H1 (cell line): ENCODE data around the gene UVRAG. TPM values are rescaled to one million over a fixed set of nuclear protein-coding genes. Genes with fewer than 3 reads are reported as not detected.

ENCODE experiments used
- CTCF ChIA-PET: fragments of 300-600 bp; sonication (Branson Sonifier 250); formaldehyde crosslinking; loops from one replicate; lab custom pipeline; 2021; ENCODE audit not compliant: partially characterized antibody; lab: Charles Lee
- POLR2A ChIA-PET: fragments of 300-600 bp; sonication (Branson Sonifier 250); formaldehyde crosslinking; loops from one replicate; lab custom pipeline; 2021; ENCODE audit warnings: inconsistent platforms; ENCODE audit not compliant: partially characterized antibody; lab: Charles Lee
- DNase-seq, 2 experiments: peaks; one replicate each; pipeline versions ENCODE4 v3.0.0 to v3.0.0-alpha.2; 2010 to 2022; ENCODE audit warnings: low spot score in 2 of 2, low read depth in 1 of 2, mixed read lengths in 1 of 2
- FAIRE-seq: peaks from 2 replicates; lab custom pipeline; 2011; peaks lifted over from hg19 to GRCh38; lab: Jason Lieb, UNC
- H2AFZ ChIP-seq: 2 replicates; pipeline ENCODE4 v1.8.1; 2012; ENCODE audit warnings: low read length, inconsistent platforms
- H2AK5ac ChIP-seq: 2 replicates; pipeline ENCODE4 v1.6.1; 2013; ENCODE audit warnings: low read depth, low read length
- H2BK120ac ChIP-seq: replicated peaks from 2 replicates; pipeline ENCODE3; 2013; ENCODE audit warnings: low read depth, low read length, inconsistent platforms
- H2BK12ac ChIP-seq: 2 replicates; pipeline ENCODE4 v1.6.1; 2013; ENCODE audit warnings: low read depth, low read length
- H2BK15ac ChIP-seq: 2 replicates; pipeline ENCODE4 v1.6.1; 2013; ENCODE audit warnings: low read length
- H2BK20ac ChIP-seq: 2 replicates; pipeline ENCODE4 v1.6.1; 2013; ENCODE audit warnings: low read length
- H2BK5ac ChIP-seq: 2 replicates; pipeline ENCODE4 v1.6.1; 2013; ENCODE audit warnings: low read depth, low read length
- H3K14ac ChIP-seq: 2 replicates; pipeline ENCODE4 v1.6.1; 2013; ENCODE audit warnings: inconsistent platforms; ENCODE audit not compliant: insufficient read length
- H3K18ac ChIP-seq: 2 replicates; pipeline ENCODE4 v1.6.1; 2013; ENCODE audit warnings: low read length; ENCODE audit errors: extremely low read depth
- H3K23ac ChIP-seq: 2 replicates; pipeline ENCODE4 v1.6.1; 2013; ENCODE audit warnings: inconsistent platforms; ENCODE audit not compliant: insufficient read length
- H3K23me2 ChIP-seq: 2 replicates; pipeline ENCODE4 v1.6.1; 2013; ENCODE audit warnings: low read depth, low read length
- H3K27ac ChIP-seq: 2 replicates; pipeline ENCODE4 v1.6.1; 2011; ENCODE audit warnings: low read depth, low read length, inconsistent platforms
- H3K27me3 ChIP-seq, 4 experiments: replicated peaks in 1 of 4; 1 replicate in 1 of 4; 2 replicates in 3 of 4; pipeline versions ENCODE4 v1.6.1 to v1.8.1; 2011 to 2013; ENCODE audit warnings: low read length in 3 of 4, mild to moderate bottlenecking in 3 of 4, inconsistent platforms in 2 of 4, mixed read lengths in 2 of 4, moderate library complexity in 1 of 4; ENCODE audit not compliant: control insufficient read depth in 3 of 4, insufficient read depth in 3 of 4; ENCODE audit errors: extremely low read depth in 1 of 4
- H3K36me3 ChIP-seq, 4 experiments: 2 replicates each; pipeline versions ENCODE4 v1.6.1 to v1.8.1; 2011 to 2013; ENCODE audit warnings: mild to moderate bottlenecking in 4 of 4, low read length in 3 of 4, moderate library complexity in 2 of 4, control low read depth in 1 of 4, inconsistent platforms in 1 of 4; ENCODE audit not compliant: insufficient read depth in 4 of 4, control insufficient read depth in 2 of 4
- H3K4ac ChIP-seq: replicated peaks from 2 replicates; pipeline ENCODE3; 2013; ENCODE audit warnings: low read length, low read depth, mixed read lengths, inconsistent platforms; ENCODE audit not compliant: insufficient read length
- H3K4me1 ChIP-seq, 4 experiments: replicated peaks in 1 of 4; 1 replicate in 1 of 4; 2 replicates in 3 of 4; pipeline versions ENCODE4 v1.6.1 to v1.8.1; 2011 to 2013; ENCODE audit warnings: low read length in 3 of 4, inconsistent platforms in 2 of 4, mixed read lengths in 1 of 4; ENCODE audit not compliant: insufficient read depth in 4 of 4, control insufficient read depth in 3 of 4
- H3K4me2 ChIP-seq, 2 experiments: 2 replicates each; pipeline versions ENCODE4 v1.6.1 to v1.8.1; 2011 to 2013; ENCODE audit warnings: low read depth in 2 of 2, low read length in 2 of 2, control low read depth in 1 of 2, inconsistent platforms in 1 of 2, mild to moderate bottlenecking in 1 of 2; ENCODE audit not compliant: insufficient read depth in 1 of 2
- H3K4me3 ChIP-seq, 4 experiments: fragments of 200-600, 300-600 bp in 1 of 4; sonication (generic), shearing (Covaris generic), sonication (Bioruptor Twin) in 1 of 4; 2 replicates each; pipeline versions ENCODE4 v1.5.1 to v1.8.1; 2011 to 2016; ENCODE audit warnings: low read length in 4 of 4, low read depth in 3 of 4, control low read depth in 2 of 4, inconsistent platforms in 2 of 4, mild to moderate bottlenecking in 2 of 4, mixed read lengths in 1 of 4, moderate library complexity in 1 of 4; ENCODE audit not compliant: insufficient read depth in 2 of 4; ENCODE audit errors: extremely low read depth in 1 of 4
- H3K56ac ChIP-seq: replicated peaks from 2 replicates; pipeline ENCODE3; 2013; ENCODE audit warnings: low read depth, mild to moderate bottlenecking, mixed read lengths, low read length, inconsistent platforms; ENCODE audit not compliant: insufficient read length
- H3K79me1 ChIP-seq: 2 replicates; pipeline ENCODE4 v1.6.1; 2013; ENCODE audit warnings: low read depth, low read length, control low read depth
- H3K79me2 ChIP-seq, 2 experiments: 2 replicates each; pipeline versions ENCODE4 v1.6.1 to v1.8.1; 2012 to 2013; ENCODE audit warnings: low read length in 2 of 2, mild to moderate bottlenecking in 2 of 2, inconsistent platforms in 1 of 2; ENCODE audit not compliant: insufficient read depth in 2 of 2, control insufficient read depth in 1 of 2
- H3K9ac ChIP-seq, 4 experiments: replicated peaks in 1 of 4; 1 replicate in 1 of 4; 2 replicates in 3 of 4; pipeline versions ENCODE4 v1.6.1 to v1.8.1; 2011 to 2013; ENCODE audit warnings: low read depth in 3 of 4, low read length in 3 of 4, control low read depth in 2 of 4, mild to moderate bottlenecking in 2 of 4, moderate library complexity in 2 of 4, inconsistent platforms in 1 of 4; ENCODE audit errors: extremely low read depth in 1 of 4
- H3K9me3 ChIP-seq, 2 experiments: 2 replicates each; pipeline versions ENCODE4 v1.6.1 to v1.8.1; 2012 to 2013; ENCODE audit warnings: mild to moderate bottlenecking in 2 of 2, moderate library complexity in 2 of 2, control low read depth in 1 of 2, inconsistent platforms in 1 of 2, low read depth in 1 of 2, low read length in 1 of 2, mixed read lengths in 1 of 2; ENCODE audit not compliant: insufficient read depth in 2 of 2
- H4K20me1 ChIP-seq, 2 experiments: replicated peaks in 1 of 2; 2 replicates each; pipeline versions ENCODE3 to v1.8.1; 2011 to 2013; ENCODE audit warnings: inconsistent platforms in 2 of 2, low read length in 2 of 2, mild to moderate bottlenecking in 1 of 2; ENCODE audit not compliant: insufficient read depth in 2 of 2, control insufficient read depth in 1 of 2
- H4K5ac ChIP-seq: 2 replicates; pipeline ENCODE4 v1.6.1; 2013; ENCODE audit warnings: low read length, low read depth, mixed read lengths, inconsistent platforms; ENCODE audit not compliant: insufficient read length
- H4K8ac ChIP-seq: 2 replicates; pipeline ENCODE4 v1.8.0; 2013; ENCODE audit warnings: mild to moderate bottlenecking, moderate library complexity, low read length, inconsistent platforms; ENCODE audit not compliant: insufficient read depth; ENCODE audit errors: extremely low read depth
- H4K91ac ChIP-seq: replicated peaks from 2 replicates; pipeline ENCODE3; 2013; ENCODE audit warnings: low read length, mixed read lengths, inconsistent platforms; ENCODE audit not compliant: insufficient read length
- JUN ChIP-seq: IDR thresholded peaks from 2 replicates; pipeline ENCODE4 v1.6.1; 2011; ENCODE audit warnings: low read depth, mild to moderate bottlenecking, improper control_type of control experiment, low read length
- SIX5 ChIP-seq: IDR thresholded peaks from 2 replicates; pipeline ENCODE4 v1.6.1; 2011; ENCODE audit warnings: mild to moderate bottlenecking, low read depth, low read length
- ZNF274 ChIP-seq: IDR thresholded peaks from 2 replicates; pipeline ENCODE4 v1.7.0; 2012; ENCODE audit warnings: low read length, borderline replicate concordance; ENCODE audit errors: extremely low read depth
- WGBS, 2 experiments: shearing (Covaris generic) in 1 of 2; methylation state at CpG; one replicate each; pipeline versions ENCODE4 v1.1.6 to v1.1.7; 2013 to 2015; ENCODE audit warnings: low lambda C conversion rate in 2 of 2, mixed read lengths in 2 of 2, inconsistent platforms in 1 of 2, low coverage in 1 of 2, missing lambda C conversion rate in 1 of 2; ENCODE audit not compliant: insufficient replicate concordance in 2 of 2, insufficient coverage in 1 of 2, insufficient read length in 1 of 2; ENCODE audit errors: extremely low coverage in 1 of 2, missing lambda C conversion rate in 1 of 2; 5-methylcytosine and 5-hydroxymethylcytosine counted together
- polyA plus RNA-seq, 7 experiments: library from polyadenylated mRNA; depleted of rRNA in 3 of 7; stranded (reverse) in 5 of 7; unstranded in 2 of 7; fragments of >200 nt in 5 of 7; fragments of 200-250 nt in 2 of 7; gene quantifications; 1 replicate in 5 of 7; 2 replicates in 1 of 7; 4 replicates in 1 of 7; pipeline versions ENCODE4 v1.2.1 to v1.2.3, GENCODE V29; 2011 to 2013; ENCODE audit warnings: missing spikeins in 2 of 7, mixed read lengths in 2 of 7
- total RNA-seq: library from RNA; stranded (reverse); fragmentation: NEBNext Ultra II Directional; extraction: Animal tissue kit (Norgen Biotek cat#: 25700); gene quantifications from 2 replicates; pipeline ENCODE4 v1.2.1, GENCODE V29; 2021

UVRAG gene
- total and polyA plus RNA-seq, 2 of the 8 experiments (the other 6 are each of a cell fraction or from before 2014, with no cell fraction given): 5.5 to 14.7 TPM

- H3K79me2 ChIP-seq: no peaks in the 10 kb centered on the region
- no peak overlapping the region for H2BK12ac ChIP-seq
- no peak overlapping the region for H4K91ac ChIP-seq
- no peak overlapping the region for H3K4ac ChIP-seq
- 84% methylated on average over 2 of the region's 2 CpGs; no CpG with 5 or more reads in 1 of the 2 experiments for WGBS, 2 experiments
- H3K23ac ChIP-seq: no peak overlapping the region
- no peaks in the 10 kb centered on the region for H4K20me1 ChIP-seq
- no peak overlapping the region for H4K5ac ChIP-seq
- ChIA-PET POLR2A (no interaction called here), CTCF (interaction anchor here (0.8 to 1.2 kb wide), 2 partner anchors 84 to 193 kb away, joined by 3 read pairs; no protein-coding TSS in a partner anchor)
- TF ChIP-seq JUN (no peak), ZNF274 (no peak), SIX5 (no peak)
- H3K4me3 ChIP-seq: no peak overlapping the region
- no peak overlapping the region for H3K14ac ChIP-seq
- H3K18ac ChIP-seq: no peak overlapping the region
- H2BK20ac ChIP-seq: no peak overlapping the region
- no peaks in the 10 kb centered on the region for H3K36me3 ChIP-seq
- no peak for FAIRE-seq
- no peaks in the 10 kb centered on the region for H3K79me1 ChIP-seq
- no peak overlapping the region for H3K4me2 ChIP-seq
- H4K8ac ChIP-seq: no peak overlapping the region
- no peak overlapping the region for H3K9ac ChIP-seq
- no peak for DNase-seq
- no peak overlapping the region for H3K56ac ChIP-seq
- no peak overlapping the region for H2BK120ac ChIP-seq
- H3K23me2 ChIP-seq: no peaks in the 10 kb centered on the region
- H2AFZ ChIP-seq: no peak overlapping the region
- H3K4me1 ChIP-seq: no peaks in the 10 kb centered on the region
- H3K9me3 ChIP-seq: no peaks in the 10 kb centered on the region
- H2BK15ac ChIP-seq: no peak overlapping the region
- no peak overlapping the region for H2AK5ac ChIP-seq
- H3K27me3 ChIP-seq: no peaks in the 10 kb centered on the region
- H3K27ac ChIP-seq: no peak overlapping the region
- no peak overlapping the region for H2BK5ac ChIP-seq
Observed at GRCh38 chr11:75959540-75959939, 144.5 kb downstream of the UVRAG start.
